ENCODE data around the gene BRME1.
"Not testable (repeated sequence)": the region's sequence is repeated elsewhere in the genome, so short reads cannot be mapped to it uniquely, and the experiment has no call there.

The BRME1 gene

GRCh38 chr19:13856497-13856896, 49.4 kb downstream of the BRME1 start:
- TF ChIP-seq OVOL3 (tag by site-specific recombination; IDR thresholded peaks at IDR 0.05) = no peak
- TF ChIP-seq ZNF302 (tag by site-specific recombination; IDR thresholded peaks at IDR 0.05; ENCODE audit: low read depth) = no peak
- TF ChIP-seq ZNF341 (tag by site-specific recombination; IDR thresholded peaks at IDR 0.05; ENCODE audit: low read depth) = no peak
- no peak for TF ChIP-seq ZBTB17 (tag by site-specific recombination; IDR thresholded peaks at IDR 0.05)
- TF ChIP-seq ZNF23 (tag by site-specific recombination; IDR thresholded peaks at IDR 0.05; ENCODE audit: borderline replicate concordance) = no peak
- no peak for TF ChIP-seq ZBTB7A (tag by site-specific recombination; IDR thresholded peaks at IDR 0.05; ENCODE audit: low read depth)
- TF ChIP-seq ZNF530 (tag by site-specific recombination; IDR thresholded peaks at IDR 0.05; ENCODE audit: low read depth) = no peak
- Histone ChIP-seq H3K4me3 (ENCODE audit: low read depth, low read length) (no peak overlapping the region), H3K9me3 (ENCODE audit: control insufficient read depth, insufficient read depth, low read depth, low read length) (no peaks in the 10 kb centered on the region), H3K4me1 (ENCODE audit: control insufficient read depth, insufficient read depth, low read length) (no peaks in the 10 kb centered on the region), H3K36me3 (ENCODE audit: control insufficient read depth in 2 of 2, insufficient read depth in 1 of 2, low read length in 2 of 2) (no peaks in the 10 kb centered on the region), H3K27ac (ENCODE audit: extremely low read depth, low read depth, low read length) (no peak overlapping the region)
- ChIA-PET POLR2A (no interaction called here), CTCF (interaction anchor here (0.6 kb wide), 1 partner anchor 62 kb away, joined by 3 read pairs; no protein-coding TSS in a partner anchor)

- peaks cover 10% of the 10 kb centered on the region for H3K4me1 ChIP-seq (ENCODE audit: control insufficient read depth, insufficient read depth, low read length)
- ChIA-PET POLR2A (interaction anchor here (0.7 to 3.4 kb wide), 9 partner anchors 9 to 697 kb away, joined by 3 to 21 read pairs (median 5); partner anchors contain the start of gene RFX1), CTCF (interaction anchor here (0.6 to 4.8 kb wide), 11 partner anchors 8 to 264 kb away, joined by 3 to 45 read pairs (median 4); no protein-coding TSS in a partner anchor)
- not testable (repeated sequence) for H3K36me3 ChIP-seq (ENCODE audit: control insufficient read depth in 2 of 2, insufficient read depth in 1 of 2, low read length in 2 of 2); H3K27ac ChIP-seq (ENCODE audit: extremely low read depth, low read depth, low read length); H3K9me3 ChIP-seq (ENCODE audit: control insufficient read depth, insufficient read depth, low read depth, low read length); H3K4me3 ChIP-seq (ENCODE audit: low read depth, low read length)
- peak; percentile 55; the same call in 1 of the 2 replicates for TF ChIP-seq ZNF600 (tag by site-specific recombination; IDR thresholded peaks at IDR 0.05)
- 0 out of 2 replicates have a peak, but pooled peaks have one; percentile 27 for TF ChIP-seq KLF1 (tag by site-specific recombination; IDR thresholded peaks at IDR 0.05)
- 0 out of 2 replicates have a peak, but pooled peaks have one; percentile 19 for TF ChIP-seq EGR2 (tag by site-specific recombination; IDR thresholded peaks at IDR 0.05; ENCODE audit: low read depth)
These were observed 53.7 kb downstream of the BRME1 start for GRCh38 chr19:13852171-13852707.

GRCh38 chr19:13851734-13852114, 54.2 kb downstream of the BRME1 start:
- TF ChIP-seq ZNF335 (tag by site-specific recombination; conservative IDR thresholded peaks at IDR 0.05) = 0 out of 2 replicates have a peak, but pooled peaks have one; percentile 1
- peaks cover 15% of the 10 kb centered on the region for H3K4me1 ChIP-seq (ENCODE audit: control insufficient read depth, insufficient read depth, low read length)
- CTCF ChIA-PET = interaction anchor here (0.6 to 4.8 kb wide), 5 partner anchors 8 to 263 kb away, joined by 3 to 45 read pairs (median 4); no protein-coding TSS in a partner anchor
- POLR2A ChIA-PET = interaction anchor here (0.6 to 3.4 kb wide), 10 partner anchors 9 to 796 kb away, joined by 3 to 21 read pairs (median 6); partner anchors contain the start of genes C19orf53, RFX1 and ZSWIM4
- not testable (repeated sequence) for H3K9me3 ChIP-seq (ENCODE audit: control insufficient read depth, insufficient read depth, low read depth, low read length); H3K4me3 ChIP-seq (ENCODE audit: low read depth, low read length); H3K36me3 ChIP-seq (ENCODE audit: control insufficient read depth in 2 of 2, insufficient read depth in 1 of 2, low read length in 2 of 2)
- peak overlapping the region; percentile 60 for H3K27ac ChIP-seq (ENCODE audit: extremely low read depth, low read depth, low read length)

- peak overlapping the region; percentile 29 for H3K4me3 ChIP-seq (ENCODE audit: low read depth, low read length)
- H3K27ac ChIP-seq (ENCODE audit: extremely low read depth, low read depth, low read length) = peak overlapping the region; percentile 60
- POLR2A ChIA-PET = interaction anchor here (0.6 to 3.4 kb wide), 10 partner anchors 9 to 796 kb away, joined by 3 to 21 read pairs (median 6); partner anchors contain the start of genes C19orf53, RFX1 and ZSWIM4
- TF ChIP-seq KLF7 (tag by site-specific recombination; IDR thresholded peaks at IDR 0.05; ENCODE audit: borderline replicate concordance) (peak; percentile 74; the same call in 1 of the 2 replicates), ZNF548 (tag by site-specific recombination; IDR thresholded peaks at IDR 0.05) (no peak), ZIC2 (tag by site-specific recombination; IDR thresholded peaks at IDR 0.05) (peak; percentile 91), ZNF174 (tag by site-specific recombination; IDR thresholded peaks at IDR 0.05) (no peak), ZNF670 (tag by site-specific recombination; IDR thresholded peaks at IDR 0.05; ENCODE audit: low read depth) (no peak), KLF8 (tag by site-specific recombination; IDR thresholded peaks at IDR 0.05) (peak; percentile 64), ZNF776 (tag by site-specific recombination; IDR thresholded peaks at IDR 0.05; ENCODE audit: borderline replicate concordance) (no peak), ZNF639 (tag by site-specific recombination; IDR thresholded peaks at IDR 0.05) (peak; percentile 43; the same call in 1 of the 2 replicates), ZBTB8A (tag by site-specific recombination; IDR thresholded peaks at IDR 0.05) (no peak; the same call in 1 of the 2 replicates), ZNF785 (tag by site-specific recombination; IDR thresholded peaks at IDR 0.05) (0 out of 2 replicates have a peak, but pooled peaks have one; percentile 15), ZNF510 (tag by site-specific recombination; IDR thresholded peaks at IDR 0.05; ENCODE audit: insufficient replicate concordance) (no peak), ZSCAN5A (tag by site-specific recombination; IDR thresholded peaks at IDR 0.05) (no peak), ZNF600 (tag by site-specific recombination; IDR thresholded peaks at IDR 0.05) (peak; percentile 62), ZNF777 (tag by site-specific recombination; IDR thresholded peaks at IDR 0.05; ENCODE audit: borderline replicate concordance) (no peak)
These were observed 54.8 kb downstream of the BRME1 start for GRCh38 chr19:13850910-13851733.

More at GRCh38 chr19:13850910-13851733, 54.8 kb downstream of the BRME1 start:
- Histone ChIP-seq H3K4me1 (ENCODE audit: control insufficient read depth, insufficient read depth, low read length) (peaks cover 20% of the 10 kb centered on the region), H3K9me3 (ENCODE audit: control insufficient read depth, insufficient read depth, low read depth, low read length) (no peaks in the 10 kb centered on the region), H3K36me3 (ENCODE audit: control insufficient read depth in 2 of 2, insufficient read depth in 1 of 2, low read length in 2 of 2) (no peaks in the 10 kb centered on the region)
- CTCF ChIA-PET = interaction anchor here (0.7 to 4.8 kb wide), 6 partner anchors 9 to 436 kb away, joined by 3 to 45 read pairs (median 4); no protein-coding TSS in a partner anchor

All from HEK293 (cell line).